Measurements from ENCODE around the gene AKR1E2. TPM values are rescaled to one million over a fixed set of nuclear protein-coding genes. Genes with fewer than 3 reads are reported as not detected.

AKR1E2 gene
- polyA plus RNA-seq, 3 donors = 1.0 to 2.9 (median 2.4) TPM

DNA sequence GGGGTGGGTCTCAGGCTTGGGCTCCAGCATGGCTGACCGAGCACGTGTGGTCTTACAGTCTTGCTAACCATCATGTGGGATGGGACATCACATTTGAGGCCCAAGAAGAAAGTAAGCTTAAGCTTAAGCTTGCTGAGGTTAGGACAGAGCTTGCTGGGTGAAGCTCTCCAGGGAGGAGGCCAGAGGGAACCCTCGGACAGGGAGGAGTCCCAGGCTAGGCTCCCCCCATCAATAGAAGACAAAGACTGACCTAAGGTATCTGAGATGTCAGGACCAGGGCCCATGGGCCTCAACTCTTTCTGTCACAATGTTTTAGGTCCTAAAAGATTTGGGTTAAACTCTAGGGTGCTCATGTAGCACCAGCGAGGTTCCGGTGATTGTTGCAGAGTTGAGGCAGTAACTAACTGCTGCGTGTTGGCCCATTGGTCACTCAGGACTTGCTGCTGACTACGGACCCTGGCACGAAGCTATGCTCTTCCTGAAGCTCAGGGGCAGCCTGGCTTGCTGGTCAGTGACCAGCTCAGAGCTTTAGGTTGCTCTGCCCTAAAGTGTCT lies 10.5 kb downstream of the AKR1E2 start:
- WGBS, 3 donors = 85 to 96% (median 93%) methylated on average over 8 of the region's 8 CpGs
- H3K27ac ChIP-seq (ENCODE audit: low read depth, low read length) = no peak overlapping the region

DNA sequence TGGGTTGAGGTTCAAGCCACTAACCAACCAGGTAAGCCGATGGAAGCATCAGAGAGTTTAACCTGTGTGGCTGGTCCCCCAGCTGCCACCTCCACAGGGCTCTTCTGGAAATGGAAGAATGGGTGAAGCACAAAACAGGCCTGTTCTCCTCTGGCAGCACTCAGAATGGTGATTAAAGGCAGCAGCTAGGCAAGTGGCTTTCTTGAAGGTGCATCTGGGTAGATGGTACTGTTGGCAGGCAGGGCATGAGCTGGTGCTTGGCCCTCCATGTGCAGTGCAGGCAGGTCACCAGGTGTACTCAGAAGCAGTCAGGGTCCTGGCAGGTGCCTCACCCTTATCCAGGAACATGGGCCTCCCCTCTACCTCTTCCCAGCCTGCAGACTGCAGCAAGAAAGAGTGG lies 11.5 kb downstream of the AKR1E2 start:
- 83 to 100% (median 100%) methylated on average over 1 of the region's 1 CpG for WGBS, 3 donors
- H3K27ac ChIP-seq (ENCODE audit: low read depth, low read length) = no peak overlapping the region

DNA sequence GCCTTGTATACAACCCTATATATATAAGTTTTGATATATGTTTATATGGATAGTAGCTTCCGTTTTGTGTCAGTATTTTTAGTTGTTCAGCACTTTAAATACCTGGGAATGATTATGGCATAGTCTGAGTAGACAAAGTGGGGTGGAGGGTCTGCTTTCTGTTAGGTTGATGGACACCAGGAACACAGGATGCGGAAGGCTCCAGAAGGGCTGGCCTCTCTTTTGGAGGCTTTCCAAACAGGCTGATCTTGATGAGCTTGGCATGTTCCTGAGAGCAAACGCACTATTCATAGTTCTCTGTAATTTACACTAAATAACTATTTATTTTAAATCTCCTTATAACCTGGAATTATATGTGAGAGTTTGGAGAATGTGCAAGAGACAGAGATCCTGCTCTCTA lies 12.7 kb downstream of the AKR1E2 start:
- 57 to 67% (median 66%) methylated on average over 3 of the region's 3 CpGs for WGBS, 3 donors
- no peak overlapping the region for H3K27ac ChIP-seq (ENCODE audit: low read depth, low read length)

DNA sequence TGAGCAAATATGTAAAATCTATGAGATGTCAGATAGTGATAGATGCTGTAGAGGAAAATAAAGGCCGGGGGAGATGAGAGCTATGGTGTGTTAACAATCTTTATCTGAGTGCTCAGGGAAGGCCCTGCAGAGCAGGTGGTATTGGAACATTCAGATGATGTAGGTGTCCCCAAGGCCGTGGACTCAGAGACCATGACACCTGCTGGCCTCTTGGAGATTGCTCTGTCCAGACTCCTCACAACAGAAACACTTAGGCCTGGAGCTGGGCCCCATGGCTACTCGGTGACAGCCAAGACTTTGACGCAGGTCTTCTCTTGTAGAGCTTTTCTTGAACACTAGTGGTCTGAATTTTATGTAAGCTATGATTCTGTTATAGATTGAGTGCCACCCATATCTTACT lies 13.3 kb downstream of the AKR1E2 start:
- no peak overlapping the region for H3K27ac ChIP-seq (ENCODE audit: low read depth, low read length)
- 70 to 79% (median 78%) methylated on average over 4 of the region's 4 CpGs for WGBS, 3 donors

DNA sequence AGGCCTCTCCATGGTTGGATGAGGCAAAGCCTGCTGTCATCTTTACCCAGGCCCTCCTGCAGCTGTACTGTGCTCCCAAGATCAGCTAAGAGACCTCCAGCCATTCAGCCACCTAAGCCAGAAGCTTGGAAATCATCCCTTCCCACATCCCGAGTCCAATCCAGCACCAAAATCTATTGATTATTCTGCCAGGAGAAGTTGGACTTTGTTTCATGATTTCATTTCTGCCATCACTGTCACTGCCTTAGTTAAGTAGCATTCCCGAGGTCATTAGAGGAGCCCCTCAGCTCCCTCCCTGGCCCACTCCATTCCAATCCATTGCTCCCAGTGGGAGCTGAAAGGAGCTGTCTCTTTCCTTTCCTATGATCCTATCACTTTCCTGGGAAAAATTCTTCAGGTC lies 14.1 kb downstream of the AKR1E2 start:
- WGBS, 3 donors = 58 to 84% (median 82%) methylated on average over 2 of the region's 2 CpGs
- no peak overlapping the region for H3K27ac ChIP-seq (ENCODE audit: low read depth, low read length)

DNA sequence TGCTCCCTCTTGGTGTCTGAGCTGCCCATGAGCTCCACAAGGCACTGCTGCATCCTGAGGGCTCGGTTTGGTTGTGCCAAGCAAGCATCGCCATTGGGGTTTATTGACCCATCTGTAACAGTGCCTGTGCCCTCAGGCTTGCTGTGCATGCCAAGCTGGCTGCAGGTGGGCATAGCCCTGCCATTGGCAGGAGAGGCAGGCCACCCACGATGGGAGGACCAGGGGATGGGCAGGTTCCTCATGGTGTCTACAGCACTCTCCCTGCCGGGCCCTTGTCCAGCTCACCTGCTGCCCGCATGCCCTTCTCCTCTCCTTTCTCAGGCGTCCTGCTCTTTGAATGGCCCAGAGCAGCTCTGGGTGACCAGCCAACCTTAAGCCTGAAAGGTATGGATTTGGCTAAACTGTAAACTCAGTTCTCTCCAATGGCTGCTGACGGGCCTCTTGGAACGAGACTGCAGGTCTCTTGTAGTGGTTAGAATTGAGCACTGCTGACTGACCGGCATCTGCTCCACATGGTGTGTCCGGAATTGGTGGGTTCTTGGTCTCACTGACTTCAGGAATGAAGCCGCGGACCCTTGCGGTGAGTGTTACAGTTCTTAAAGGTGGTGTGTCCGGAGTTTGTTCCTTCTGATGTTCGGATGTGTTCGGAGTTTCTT lies 17.6 kb downstream of the AKR1E2 start:
- H3K27ac ChIP-seq (ENCODE audit: low read depth, low read length) = no peak overlapping the region
- WGBS, 3 donors = 86 to 93% (median 88%) methylated on average over 16 of the region's 16 CpGs

DNA sequence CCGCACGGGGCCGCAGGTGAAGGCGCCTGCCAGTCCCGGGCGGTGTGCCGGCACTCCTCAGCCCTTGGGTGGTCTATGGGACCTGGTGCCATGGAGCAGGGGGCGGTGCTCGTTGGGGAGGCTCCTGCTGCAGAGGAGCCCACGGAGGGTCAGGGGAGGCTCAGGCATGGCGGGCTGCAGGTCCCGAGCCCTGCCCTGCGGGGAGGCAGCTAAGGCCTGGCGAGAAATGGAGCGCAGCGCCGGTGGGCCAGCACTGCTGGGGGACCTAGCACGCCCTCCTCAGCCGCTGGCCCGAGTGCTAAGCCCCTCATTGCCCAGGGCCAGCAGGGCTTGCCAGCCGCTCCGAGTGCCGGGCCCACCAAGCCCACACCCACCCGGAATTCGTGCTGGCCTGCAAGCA lies 18.9 kb downstream of the AKR1E2 start:
- 96 to 97% (median 97%) methylated on average over 23 to 25 of the region's 25 CpGs for WGBS, 3 donors
- no peak overlapping the region for H3K27ac ChIP-seq (ENCODE audit: low read depth, low read length)

DNA sequence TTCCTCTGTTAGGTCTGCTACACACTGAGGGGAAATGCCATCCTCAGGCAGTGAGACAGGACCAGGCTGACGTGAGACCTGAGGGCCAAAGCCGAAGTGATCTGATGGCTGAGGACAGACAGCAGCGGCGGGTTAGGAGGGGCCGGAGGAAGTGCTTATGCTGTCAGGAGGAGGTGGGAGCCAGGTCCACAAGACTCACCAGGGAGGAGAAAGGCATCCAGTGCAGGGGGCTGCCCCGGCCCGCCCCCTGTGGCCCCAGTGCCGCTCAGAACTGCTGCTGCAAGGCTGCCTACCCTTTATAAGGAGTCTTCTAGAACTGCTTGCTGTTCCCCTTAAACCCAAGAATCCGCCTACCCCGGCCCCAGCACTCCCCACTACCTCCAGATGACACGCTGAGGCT lies 19.8 kb downstream of the AKR1E2 start:
- H3K27ac ChIP-seq (ENCODE audit: low read depth, low read length) = no peak overlapping the region
- 96 to 99% (median 99%) methylated on average over 7 to 11 of the region's 11 CpGs for WGBS, 3 donors

DNA sequence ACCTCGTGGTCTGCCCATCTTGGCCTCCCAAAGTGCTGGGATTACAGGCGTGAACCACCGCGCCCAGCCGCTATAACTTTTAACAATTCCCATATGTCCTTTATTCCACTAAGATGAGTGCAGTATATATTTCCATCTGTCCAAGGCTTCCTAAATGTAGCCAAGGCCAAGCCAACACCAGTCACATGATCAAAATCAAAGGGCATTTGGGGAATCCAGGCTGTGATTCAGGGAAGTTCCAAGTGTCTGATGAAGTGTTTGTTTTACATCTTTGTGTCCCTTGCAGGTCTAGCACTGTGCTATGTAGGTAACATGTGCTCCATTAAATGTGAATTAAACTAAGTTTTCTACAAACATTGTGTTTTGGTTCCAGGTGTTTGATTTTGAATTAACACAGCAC lies 20.8 kb downstream of the AKR1E2 start:
- 78 to 88% (median 79%) methylated on average over 5 of the region's 5 CpGs for WGBS, 3 donors
- no peak overlapping the region for H3K27ac ChIP-seq (ENCODE audit: low read depth, low read length)

DNA sequence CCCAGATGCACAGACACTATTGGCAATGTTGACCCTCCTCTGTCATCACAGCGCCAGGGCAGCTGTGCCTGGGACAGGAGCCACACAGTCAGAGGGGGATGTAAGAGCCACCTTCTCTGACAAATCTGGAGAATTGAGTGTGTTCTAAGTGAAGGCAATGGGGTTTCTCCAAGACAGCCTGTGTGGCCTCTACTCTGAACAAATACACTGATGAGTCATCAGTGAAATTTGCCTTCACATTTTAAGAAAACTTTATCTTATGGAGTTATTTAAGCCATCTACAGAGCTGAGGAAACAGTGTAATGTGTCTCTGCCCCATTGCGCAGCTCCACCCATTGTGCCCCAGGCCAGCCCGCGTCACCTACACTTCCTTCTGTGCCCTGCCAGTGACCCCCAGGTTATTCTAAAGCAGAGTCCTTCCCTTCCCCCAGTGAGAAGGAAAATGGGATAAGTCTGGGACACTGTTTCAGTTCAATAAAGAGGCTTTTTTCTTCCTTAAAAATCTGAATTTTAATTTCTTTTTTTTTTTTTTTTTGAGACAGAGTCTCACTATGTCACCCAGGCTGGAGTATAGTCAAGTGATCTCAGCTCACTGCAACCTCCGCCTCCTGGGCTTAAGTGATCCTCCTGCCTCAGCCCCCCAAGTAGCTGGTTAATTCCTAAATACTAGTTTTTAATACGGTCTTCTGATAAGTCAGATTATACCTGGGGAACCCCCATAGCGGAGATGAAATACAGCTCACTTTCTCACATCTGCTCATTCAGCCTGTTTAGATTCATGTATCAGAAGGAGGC lies 21.8 kb downstream of the AKR1E2 start:
- H3K27ac ChIP-seq (ENCODE audit: low read depth, low read length) = no peak overlapping the region

DNA sequence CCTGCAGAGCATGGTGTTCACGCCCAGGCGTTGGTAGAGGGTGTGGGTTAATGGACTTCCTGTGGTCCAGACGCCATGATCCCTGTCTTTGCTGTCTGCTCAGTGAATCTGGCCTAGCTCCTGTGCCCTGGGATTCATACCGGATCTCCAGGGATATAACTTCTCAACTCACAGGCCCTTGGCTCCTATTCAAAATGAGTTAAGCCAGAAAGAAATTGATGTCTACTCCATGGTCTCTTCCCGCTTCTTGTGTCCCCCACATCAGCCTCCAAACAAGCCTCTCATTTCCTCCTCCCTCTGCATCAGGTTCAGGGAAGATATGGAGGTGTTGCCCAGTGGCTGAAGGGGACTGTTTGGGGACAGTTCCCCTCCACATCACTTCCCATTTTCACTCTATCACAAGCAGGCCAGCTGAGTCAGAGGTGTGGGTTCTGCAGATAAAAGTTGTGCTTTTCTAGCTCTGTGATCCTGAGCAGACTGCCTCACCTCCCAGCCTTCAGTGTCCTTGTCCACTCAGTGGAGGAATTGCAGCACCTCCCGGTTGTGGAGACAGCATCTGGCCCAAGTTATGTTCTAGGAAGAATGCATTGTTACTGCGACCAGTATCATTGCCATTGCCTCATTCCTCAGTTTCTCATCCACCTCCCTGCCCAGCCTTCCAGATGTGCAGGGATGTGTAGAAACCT lies 22.5 kb downstream of the AKR1E2 start:
- WGBS, 3 donors = 72 to 78% (median 72%) methylated on average over 7 of the region's 7 CpGs
- H3K27ac ChIP-seq (ENCODE audit: low read depth, low read length) = no peak overlapping the region

More for the DNA sequence above, 21.8 kb downstream of the AKR1E2 start:
- 82 to 86% (median 85%) methylated on average over 7 of the region's 7 CpGs for WGBS, 3 donors

DNA sequence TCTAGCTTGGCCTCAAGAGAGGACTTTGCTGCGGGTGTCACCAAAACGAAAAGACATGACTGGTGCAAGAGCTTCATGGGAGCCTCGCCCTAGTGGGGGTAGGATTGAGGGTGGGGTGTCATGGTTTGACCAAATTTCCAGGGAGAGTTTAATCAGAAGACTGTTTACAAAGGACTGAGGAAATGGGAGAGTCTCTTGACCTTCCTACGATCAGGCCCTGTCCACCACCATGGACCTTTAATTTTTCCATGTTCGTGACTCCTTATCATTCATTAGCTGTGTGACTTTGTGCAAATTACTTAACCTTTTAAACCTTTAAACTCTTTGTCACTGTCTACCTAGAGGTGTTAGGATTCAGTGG lies 23.0 kb downstream of the AKR1E2 start:
- H3K27ac ChIP-seq (ENCODE audit: low read depth, low read length) = no peak overlapping the region
- 78 to 91% (median 89%) methylated on average over 5 of the region's 5 CpGs for WGBS, 3 donors

DNA sequence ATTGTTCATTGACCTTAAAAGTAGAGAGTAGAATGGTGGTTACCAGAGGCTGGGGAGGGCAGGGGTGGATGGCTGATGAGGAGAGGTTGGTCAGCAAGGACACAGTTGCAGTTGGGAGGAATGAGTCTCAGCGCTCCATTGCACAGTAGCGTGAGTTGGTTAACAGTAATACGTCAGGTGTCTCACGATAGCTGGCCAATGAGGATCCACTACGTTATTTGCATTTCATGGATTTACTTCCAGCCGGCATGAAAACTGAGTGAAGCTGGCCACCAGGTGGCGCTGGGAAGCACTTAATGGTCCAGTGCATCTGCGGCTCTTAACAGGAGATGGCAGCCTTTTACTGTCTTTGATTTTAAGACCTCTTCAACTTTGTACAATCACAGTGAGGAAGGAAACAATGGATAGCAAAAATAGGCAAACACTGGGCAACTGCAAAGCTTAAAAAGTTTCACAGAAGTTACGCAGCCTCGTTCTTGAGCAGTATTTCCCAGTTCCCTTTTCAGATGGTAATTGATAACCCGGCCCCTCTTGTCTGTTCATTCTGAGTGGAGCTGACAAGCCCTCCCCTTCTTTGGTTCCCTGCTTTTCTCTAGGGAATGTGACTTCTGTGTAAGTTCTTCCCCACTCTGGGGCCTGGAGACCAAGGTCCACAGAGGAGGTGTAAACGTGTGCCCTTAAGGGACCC lies 23.7 kb downstream of the AKR1E2 start:
- no peak overlapping the region for H3K27ac ChIP-seq (ENCODE audit: low read depth, low read length)
- 4 to 7% (median 5%) methylated on average over 12 of the region's 12 CpGs for WGBS, 3 donors

DNA sequence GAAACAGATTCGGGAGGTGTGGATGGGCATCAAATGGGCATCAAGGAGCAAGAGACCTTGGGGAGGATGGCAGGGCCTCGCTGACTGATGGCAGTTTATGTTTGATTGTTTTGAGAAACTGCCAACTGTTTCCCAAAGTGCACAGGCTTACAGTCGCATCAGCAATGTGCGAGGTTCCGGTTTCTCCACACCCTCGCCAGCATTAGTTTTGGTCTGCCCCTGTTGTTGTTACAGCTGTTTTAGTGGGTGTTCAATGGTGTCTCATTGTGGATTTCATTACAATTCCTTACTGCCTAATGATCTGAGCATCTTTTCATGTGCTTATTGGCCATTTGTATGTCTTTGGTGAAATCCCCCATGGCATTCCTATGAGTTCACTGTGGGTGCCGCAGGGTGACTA lies 24.4 kb downstream of the AKR1E2 start:
- 80 to 94% (median 89%) methylated on average over 7 of the region's 7 CpGs for WGBS, 3 donors
- no peak overlapping the region for H3K27ac ChIP-seq (ENCODE audit: low read depth, low read length)

DNA sequence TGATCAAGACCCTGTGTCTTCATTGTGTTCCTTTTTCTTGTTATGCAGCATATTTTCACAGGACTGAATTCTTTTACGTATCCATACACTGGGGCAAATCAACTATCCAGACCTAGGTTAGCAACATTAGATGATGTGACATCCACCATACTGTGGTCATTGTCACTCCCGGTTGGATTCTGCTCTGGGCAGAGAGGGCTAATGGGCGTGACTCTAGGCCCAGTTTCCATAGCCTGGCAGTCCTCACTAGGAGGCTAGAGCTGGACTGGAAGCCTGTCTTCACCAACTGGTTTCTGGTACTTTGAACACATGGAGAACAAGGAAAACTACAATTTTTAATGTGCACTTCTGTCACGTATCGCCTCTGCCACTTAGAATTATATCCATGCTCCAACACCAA lies 25.2 kb downstream of the AKR1E2 start:
- H3K27ac ChIP-seq (ENCODE audit: low read depth, low read length) = no peak overlapping the region
- 91 to 94% (median 92%) methylated on average over 5 of the region's 5 CpGs for WGBS, 3 donors

DNA sequence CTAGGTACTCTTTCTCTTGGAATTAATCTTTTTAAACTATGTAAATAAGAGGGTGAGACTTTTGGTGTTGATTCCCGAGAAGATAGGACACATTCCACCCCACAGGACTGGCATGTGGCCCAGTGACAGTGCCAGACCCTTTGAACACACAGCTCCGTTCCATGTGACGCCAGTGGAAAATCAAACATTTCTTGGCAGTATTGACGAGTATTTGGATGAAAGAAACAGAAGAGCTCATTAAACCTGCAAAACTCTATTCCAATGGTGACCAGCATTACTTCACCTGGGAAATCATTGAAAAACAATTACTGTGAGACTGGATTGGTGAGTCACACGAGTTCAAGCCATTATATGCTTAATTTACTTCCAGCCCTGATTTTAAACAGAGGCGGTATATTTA lies 25.8 kb downstream of the AKR1E2 start:
- no peak overlapping the region for H3K27ac ChIP-seq (ENCODE audit: low read depth, low read length)
- whole genome bisulfite sequencing, 3 donors = 20 to 56% (median 48%) methylated on average over 6 of the region's 6 CpGs

DNA sequence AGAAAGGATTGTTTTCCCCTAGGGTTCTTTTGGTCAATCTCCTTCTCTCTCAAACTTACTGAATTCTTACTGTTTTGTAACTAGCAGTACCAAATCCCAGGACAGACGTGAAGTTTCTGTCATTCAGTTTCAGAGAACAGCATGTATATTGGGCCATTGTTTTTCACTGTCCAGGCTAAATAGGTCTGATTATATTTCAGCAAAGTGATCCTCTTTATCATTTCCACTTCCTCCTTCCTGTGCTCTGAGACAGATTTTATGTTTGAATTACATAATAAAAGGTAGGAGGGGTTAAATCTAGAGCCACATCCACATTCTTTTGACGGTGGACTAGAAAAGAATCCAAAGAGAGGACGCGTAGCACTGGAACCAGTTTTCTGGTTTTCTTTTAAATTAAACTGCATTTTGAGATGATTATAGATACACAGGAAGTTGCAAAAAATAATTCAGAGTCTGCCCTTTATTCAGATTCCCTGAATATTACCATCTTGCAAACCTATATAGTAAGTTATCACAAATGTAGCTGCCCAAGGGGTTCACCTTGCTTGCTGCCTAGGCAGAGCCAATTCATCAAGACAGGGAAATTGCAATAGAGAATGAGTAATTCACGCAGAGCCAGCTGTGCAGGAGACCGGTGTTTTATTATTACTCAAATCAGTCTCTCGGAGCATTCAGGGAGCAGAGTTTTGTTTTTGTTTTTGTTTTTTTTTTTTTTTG lies 40.1 kb downstream of the AKR1E2 start:
- 66 to 84% (median 76%) methylated on average over 7 of the region's 7 CpGs for WGBS, 3 donors
- H3K27ac ChIP-seq (ENCODE audit: low read depth, low read length) = no peak overlapping the region

DNA sequence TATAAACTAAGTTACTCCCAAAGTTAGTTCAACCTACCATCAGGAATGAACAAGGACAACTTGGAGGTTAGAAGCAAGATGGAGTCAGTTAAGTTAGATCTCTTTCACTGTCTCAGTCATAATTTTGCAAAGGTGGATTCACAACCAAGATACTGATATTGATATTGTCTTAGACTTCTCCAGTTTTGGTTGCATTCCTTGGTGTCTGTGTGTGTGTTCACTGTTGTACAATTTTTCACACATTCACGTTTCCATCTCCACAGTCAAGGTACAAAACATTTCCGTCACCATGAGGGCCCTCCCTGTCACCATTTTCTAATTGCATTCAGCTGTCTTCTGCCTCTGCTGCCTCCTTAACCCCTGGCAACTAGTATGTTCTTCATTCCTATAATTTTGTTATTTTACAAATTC lies 41.1 kb downstream of the AKR1E2 start:
- no peak overlapping the region for H3K27ac ChIP-seq (ENCODE audit: low read depth, low read length)
- 84 to 88% (median 87%) methylated on average over 2 of the region's 2 CpGs for WGBS, 3 donors

Measured in adipose tissue (tissue), 3 donors.